Measurements from ENCODE around the gene IL20RB. TPM values are rescaled to one million over a fixed set of nuclear protein-coding genes. Genes with fewer than 3 reads are reported as not detected.
"Not testable (repeated sequence)": the region's sequence is repeated elsewhere in the genome, so short reads cannot be mapped to it uniquely, and the experiment has no call there.

IL20RB gene
- total RNA-seq, 1 experiment from 2014 or later, result 2.4 TPM

GRCh38 chr3:136943436-136943835, 14.3 kb upstream of the IL20RB start:
- DNase-seq (ENCODE audit: low read depth), result no peak

GRCh38 chr3:136946978-136947377, 10.8 kb upstream of the IL20RB start:
- DNase-seq (ENCODE audit: low read depth), result no peak

GRCh38 chr3:136947477-136947876, 10.3 kb upstream of the IL20RB start:
- no peak for DNase-seq (ENCODE audit: low read depth)

GRCh38 chr3:136949146-136949545, 8.6 kb upstream of the IL20RB start:
- DNase-seq (ENCODE audit: low read depth), result no peak

GRCh38 chr3:136949708-136950107, 8.1 kb upstream of the IL20RB start:
- DNase-seq (ENCODE audit: low read depth), result no peak

GRCh38 chr3:136950623-136951022, 7.2 kb upstream of the IL20RB start:
- DNase-seq (ENCODE audit: low read depth), result no peak

GRCh38 chr3:136952292-136952691, 5.5 kb upstream of the IL20RB start:
- peak; percentile 74 for DNase-seq (ENCODE audit: low read depth)

- DNase-seq (ENCODE audit: low read depth), result peak; percentile 90
Observed at GRCh38 chr3:136954251-136954650, 3.5 kb upstream of the IL20RB start.

GRCh38 chr3:136954980-136955780, 2.6 kb upstream of the IL20RB start:
- DNase-seq (ENCODE audit: low read depth), result peak; percentile 58

- DNase-seq (ENCODE audit: low read depth), result peak; percentile 98
Observed at GRCh38 chr3:136955813-136956212, 2.0 kb upstream of the IL20RB start.

- DNase-seq (ENCODE audit: low read depth), result no peak
Observed at GRCh38 chr3:136956971-136957370, 812 bp upstream of the IL20RB start.

- DNase-seq (ENCODE audit: low read depth), result no peak
Observed at GRCh38 chr3:136958939-136959338, 1.2 kb downstream of the IL20RB start.

- DNase-seq (ENCODE audit: low read depth), result no peak
Observed at GRCh38 chr3:136959599-136959998, 1.8 kb downstream of the IL20RB start.

GRCh38 chr3:136960838-136961836, 3.4 kb downstream of the IL20RB start:
- peak; percentile 98 for DNase-seq (ENCODE audit: low read depth)

GRCh38 chr3:136962927-136963326, 5.1 kb downstream of the IL20RB start:
- DNase-seq (ENCODE audit: low read depth), result no peak

GRCh38 chr3:136969539-136969938, 11.8 kb downstream of the IL20RB start:
- not testable (repeated sequence) for DNase-seq (ENCODE audit: low read depth)

- DNase-seq (ENCODE audit: low read depth), result no peak
Observed at GRCh38 chr3:136973352-136973751, 15.6 kb downstream of the IL20RB start.

- DNase-seq (ENCODE audit: low read depth), result no peak
Observed at GRCh38 chr3:136974670-136975069, 16.9 kb downstream of the IL20RB start.

- no peak for DNase-seq (ENCODE audit: low read depth)
Observed at GRCh38 chr3:136979204-136979603, 21.4 kb downstream of the IL20RB start.

- DNase-seq (ENCODE audit: low read depth), result peak; percentile 86
Observed at GRCh38 chr3:136979684-136980083, 21.9 kb downstream of the IL20RB start.

GRCh38 chr3:136982033-136982432, 24.2 kb downstream of the IL20RB start:
- DNase-seq (ENCODE audit: low read depth), result no peak

- DNase-seq (ENCODE audit: low read depth), result no peak
Observed at GRCh38 chr3:136982520-136983138, 24.8 kb downstream of the IL20RB start.

All from M059J (cell line).